22Rv1 (cell line): ENCODE results near the gene PTRHD1.

Experiments
- CTCF ChIP-seq: fragments of 450-650 bp; IDR thresholded peaks from 2 replicates; pipeline ENCODE4 v1.5.1; 2017; ENCODE audit warnings: mild to moderate bottlenecking
- ZFX ChIP-seq: fragments of 450-650 bp; IDR thresholded peaks from 2 replicates; pipeline ENCODE4 v1.6.1; 2017; ENCODE audit warnings: antibody characterized with exemption, borderline replicate concordance

DNA sequence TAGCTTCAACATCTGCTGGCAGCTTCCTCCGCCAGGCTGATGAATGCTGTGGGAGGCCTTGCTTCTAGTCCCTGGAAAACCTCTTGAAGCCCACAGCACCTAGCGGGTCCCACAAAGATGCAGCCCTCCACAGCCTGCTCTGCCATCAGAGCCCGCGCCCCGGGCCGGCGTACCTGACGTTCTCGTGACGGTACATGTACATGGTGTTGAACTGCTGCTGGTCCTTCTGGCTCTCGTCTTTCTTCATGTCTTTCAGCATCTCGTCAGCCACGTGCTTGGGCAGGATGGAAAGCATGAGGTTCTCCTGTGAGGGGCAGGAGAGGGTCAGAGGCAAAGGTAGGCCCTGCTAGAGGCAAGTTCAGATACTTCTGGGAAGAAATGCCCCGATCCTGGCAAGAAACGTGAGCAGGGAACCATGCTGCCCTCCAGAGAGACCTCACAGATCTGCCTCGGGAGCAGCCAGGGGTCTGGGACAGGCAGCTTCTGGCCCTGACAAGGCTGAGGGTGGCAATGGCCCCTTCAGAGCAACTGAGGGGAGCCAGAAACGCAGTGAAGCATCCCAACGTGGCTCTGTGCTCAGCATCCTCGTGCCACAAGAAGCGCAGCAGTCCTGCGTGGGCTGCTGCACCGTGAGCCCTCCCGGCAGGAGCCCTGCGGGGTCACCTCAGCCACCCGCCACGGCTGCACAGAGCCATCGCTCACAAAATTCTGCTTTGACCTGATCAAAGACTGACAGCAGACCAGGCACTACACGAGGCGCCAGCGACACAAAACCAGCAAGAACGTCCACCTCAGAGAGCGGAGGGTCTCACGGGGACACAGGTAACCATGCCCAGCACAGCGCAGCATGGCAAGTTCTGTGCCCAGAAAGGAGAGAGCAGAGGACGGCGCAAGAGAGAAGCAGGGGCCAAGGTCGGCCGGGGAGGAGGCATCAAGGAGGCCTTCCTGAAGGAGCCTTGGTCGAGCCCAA, 49.2 kb upstream of the PTRHD1 start:
- no peak for TF ChIP-seq ZFX
- no peak for TF ChIP-seq CTCF
